LHCN-M2 (cell line): ENCODE data around the gene TDP2. TPM values are rescaled to one million over a fixed set of nuclear protein-coding genes. Genes with fewer than 3 reads are reported as not detected.
"Not testable (repeated sequence)": the region's sequence is repeated elsewhere in the genome, so short reads cannot be mapped to it uniquely, and the experiment has no call there.

ENCODE experiments used
- DNase-seq: peaks from one replicate; pipeline ENCODE4 v3.0.0-alpha.2; 2012; ENCODE audit warnings: low read depth
- total RNA-seq: library from RNA; depleted of rRNA; stranded (reverse); fragments of >200 nt; gene quantifications from 2 replicates; pipeline ENCODE4 v1.2.3, GENCODE V29; 2014

The TDP2 gene
- total RNA-seq, 1 experiment from 2014 or later, result 22.3 TPM

GRCh38 chr6:24648276-24648675, 18.4 kb downstream of the TDP2 start:
- DNase-seq, result no peak

- DNase-seq, result no peak
Observed at GRCh38 chr6:24646771-24647170, 19.9 kb downstream of the TDP2 start.

- DNase-seq, result no peak
Observed at GRCh38 chr6:24644377-24644776, 22.3 kb downstream of the TDP2 start.

GRCh38 chr6:24643920-24644319, 22.8 kb downstream of the TDP2 start:
- DNase-seq, result no peak

- DNase-seq, result no peak
Observed at GRCh38 chr6:24642061-24642460, 24.6 kb downstream of the TDP2 start.

GRCh38 chr6:24640631-24641030, 26.1 kb downstream of the TDP2 start:
- not testable (repeated sequence) for DNase-seq

- no peak for DNase-seq
Observed at GRCh38 chr6:24640166-24640565, 26.5 kb downstream of the TDP2 start.

GRCh38 chr6:24636681-24637080, 30.0 kb downstream of the TDP2 start:
- no peak for DNase-seq

- DNase-seq, result no peak
Observed at GRCh38 chr6:24632573-24632972, 34.1 kb downstream of the TDP2 start.

- DNase-seq, result no peak
Observed at GRCh38 chr6:24631671-24632070, 35.0 kb downstream of the TDP2 start.

GRCh38 chr6:24630856-24631505, 35.7 kb downstream of the TDP2 start:
- no peak for DNase-seq

GRCh38 chr6:24621626-24622289, 44.9 kb downstream of the TDP2 start:
- DNase-seq, result no peak

- DNase-seq, result no peak
Observed at GRCh38 chr6:24620637-24621036, 46.1 kb downstream of the TDP2 start.

- no peak for DNase-seq
Observed at GRCh38 chr6:24619661-24620060, 47.0 kb downstream of the TDP2 start.

- DNase-seq, result no peak
Observed at GRCh38 chr6:24614648-24615047, 52.1 kb downstream of the TDP2 start.

GRCh38 chr6:24614043-24614420, 52.7 kb downstream of the TDP2 start:
- DNase-seq, result no peak

GRCh38 chr6:24613361-24614042, 53.2 kb downstream of the TDP2 start:
- no peak for DNase-seq

- no peak for DNase-seq
Observed at GRCh38 chr6:24610672-24611071, 56.0 kb downstream of the TDP2 start.

- DNase-seq, result no peak
Observed at GRCh38 chr6:24607310-24608105, 59.2 kb downstream of the TDP2 start.

- DNase-seq, result no peak
Observed at GRCh38 chr6:24606200-24606930, 60.3 kb downstream of the TDP2 start.

- DNase-seq, result no peak
Observed at GRCh38 chr6:24603241-24603640, 63.5 kb downstream of the TDP2 start.
